ENCODE data around the gene PABPC3. TPM values are rescaled to one million over a fixed set of nuclear protein-coding genes. Genes with fewer than 3 reads are reported as not detected.

The PABPC3 gene
- total and polyA plus RNA-seq, 2 of the 13 experiments (the other 11 are each of a cell fraction or from before 2014, with no cell fraction given): 0.04 to 0.09 TPM

- H3K4me3 ChIP-seq (replicated peaks in 1 of 3; ENCODE audit: insufficient read depth in 1 of 3, low read depth in 2 of 3, low read length in 3 of 3): no peak overlapping the region
- FAIRE-seq (no peak), ATAC-seq (no peak; the same call in 2 of the 3 replicates), DNase-seq (ENCODE audit: low spot score) (no peak)
- no peaks in the 10 kb centered on the region for H4K20me1 ChIP-seq (ENCODE audit: insufficient read depth, low read length)
- WGBS (ENCODE audit: low lambda C conversion rate): 10% methylated on average over 16 of the region's 24 CpGs
- in situ Hi-C loops (cut with HindIII; ENCODE audit: extremely low pct_ligation_motif_present, low pct_unique_long_range_greater_than_20kb): no loop called here
- BruUV-seq (replicated peaks): no TSS peak
- no peak overlapping the region for H3K9ac ChIP-seq (ENCODE audit: insufficient read depth, low read depth, low read length)
- intact Hi-C loops (cut with micrococcal nuclease; ENCODE audit: unreplicated experiment): no loop called here
- H3K9me3 ChIP-seq (ENCODE audit: low read length): no peaks in the 10 kb centered on the region
- H3K79me2 ChIP-seq (ENCODE audit: insufficient read depth, low read length): no peaks in the 10 kb centered on the region
- peaks cover 2 to 54% of the 10 kb centered on the region in 2 experiments; a peak in 3 of 5 replicates for H3K27me3 ChIP-seq (ENCODE audit: control insufficient read depth in 1 of 2, insufficient read depth in 2 of 2, low read length in 2 of 2)
- no peak overlapping the region for H3K27ac ChIP-seq (ENCODE audit: extremely low read length, insufficient read depth, low read length)
- no peak overlapping the region for H2AFZ ChIP-seq (ENCODE audit: low read length)
- ChIA-PET CTCF (ENCODE audit: low intra/inter-chr PET ratio, low total read pairs) (no interaction called here), POLR2A (no interaction called here)
- H3K4me2 ChIP-seq (ENCODE audit: low read depth, low read length): no peak overlapping the region
- H3K36me3 ChIP-seq (replicated peaks in 1 of 2; ENCODE audit: control insufficient read depth in 1 of 2, insufficient read depth in 2 of 2, low read length in 2 of 2): no peaks in the 10 kb centered on the region
- no peaks in the 10 kb centered on the region for H3K4me1 ChIP-seq (ENCODE audit: insufficient read depth, low read length)
- TF ChIP-seq ZNF232 (CRISPR knock-in tag; IDR thresholded peaks at IDR 0.05; ENCODE audit: borderline replicate concordance) (no peak), ARID5B (CRISPR knock-in tag; IDR thresholded peaks at IDR 0.05) (no peak), FOXK1 (CRISPR knock-in tag; IDR thresholded peaks at IDR 0.05; ENCODE audit: borderline replicate concordance, low read depth) (no peak), ASH2L (IDR thresholded peaks at IDR 0.05; ENCODE audit: insufficient read length, low read depth, low read length) (no peak), ZBTB4 (CRISPR knock-in tag; IDR thresholded peaks at IDR 0.05; ENCODE audit: borderline replicate concordance) (no peak), TFAP4 (IDR thresholded peaks at IDR 0.05; ENCODE audit: borderline replicate concordance, low read depth) (no peak), TP53 (CRISPR knock-in tag; conservative IDR thresholded peaks at IDR 0.05) (no peak), SP140L (CRISPR knock-in tag; IDR thresholded peaks at IDR 0.05; ENCODE audit: borderline replicate concordance) (no peak), CC2D1A (CRISPR knock-in tag; IDR thresholded peaks at IDR 0.05) (no peak), FIP1L1 (IDR thresholded peaks at IDR 0.05; ENCODE audit: borderline replicate concordance, insufficient read depth, low read depth, low read length) (no peak), ZNF570 (CRISPR knock-in tag; IDR thresholded peaks at IDR 0.05; ENCODE audit: borderline replicate concordance) (no peak), CENPT (CRISPR knock-in tag; IDR thresholded peaks at IDR 0.05; ENCODE audit: low read depth) (no peak)
These were observed 49.5 kb upstream of the PABPC3 start for GRCh38 chr13:25046274-25046984.
